SJCRH30 (cell line): ENCODE measurements around the gene CDH2. TPM values are rescaled to one million over a fixed set of nuclear protein-coding genes. Genes with fewer than 3 reads are reported as not detected.

Experiments used
- DNase-seq, 2 experiments: peaks; one replicate each; pipeline ENCODE4 v3.0.0-alpha.2; 2015 to 2020
- H3K27ac ChIP-seq: fragments of 250-450 bp; sonication (Bioruptor Pico); 2 replicates; pipeline ENCODE4 v1.5.1; 2020; ENCODE audit warnings: mild to moderate bottlenecking, moderate library complexity
- H3K27me3 ChIP-seq: fragments of 250-450 bp; sonication (Bioruptor Pico); 2 replicates; pipeline ENCODE4 v1.5.1; 2020; ENCODE audit warnings: mild to moderate bottlenecking, moderate library complexity
- H3K36me3 ChIP-seq: fragments of 250-450 bp; sonication (Bioruptor Pico); 2 replicates; pipeline ENCODE4 v1.5.1; 2020; ENCODE audit warnings: mild to moderate bottlenecking, moderate library complexity
- H3K4me1 ChIP-seq: fragments of 250-450 bp; sonication (Bioruptor Pico); 2 replicates; pipeline ENCODE4 v1.5.1; 2020; ENCODE audit warnings: mild to moderate bottlenecking, moderate library complexity
- H3K4me3 ChIP-seq: fragments of 250-450 bp; sonication (Bioruptor Pico); 2 replicates; pipeline ENCODE4 v1.5.1; 2020; ENCODE audit warnings: mild to moderate bottlenecking, moderate library complexity
- H3K9me3 ChIP-seq: fragments of 250-450 bp; sonication (Bioruptor Pico); replicated peaks from 2 replicates; pipeline ENCODE4 v1.5.1; 2020; ENCODE audit warnings: mild to moderate bottlenecking, moderate library complexity
- total RNA-seq: library from RNA; depleted of rRNA; stranded (reverse); fragments of >200 nt; shearing (Covaris generic); gene quantifications from 2 replicates; pipeline ENCODE4 v1.2.3, GENCODE V29; 2014; rRNA removed

CDH2 gene
- 10.4 and 10.7 TPM in 2 replicates for total RNA-seq

DNA sequence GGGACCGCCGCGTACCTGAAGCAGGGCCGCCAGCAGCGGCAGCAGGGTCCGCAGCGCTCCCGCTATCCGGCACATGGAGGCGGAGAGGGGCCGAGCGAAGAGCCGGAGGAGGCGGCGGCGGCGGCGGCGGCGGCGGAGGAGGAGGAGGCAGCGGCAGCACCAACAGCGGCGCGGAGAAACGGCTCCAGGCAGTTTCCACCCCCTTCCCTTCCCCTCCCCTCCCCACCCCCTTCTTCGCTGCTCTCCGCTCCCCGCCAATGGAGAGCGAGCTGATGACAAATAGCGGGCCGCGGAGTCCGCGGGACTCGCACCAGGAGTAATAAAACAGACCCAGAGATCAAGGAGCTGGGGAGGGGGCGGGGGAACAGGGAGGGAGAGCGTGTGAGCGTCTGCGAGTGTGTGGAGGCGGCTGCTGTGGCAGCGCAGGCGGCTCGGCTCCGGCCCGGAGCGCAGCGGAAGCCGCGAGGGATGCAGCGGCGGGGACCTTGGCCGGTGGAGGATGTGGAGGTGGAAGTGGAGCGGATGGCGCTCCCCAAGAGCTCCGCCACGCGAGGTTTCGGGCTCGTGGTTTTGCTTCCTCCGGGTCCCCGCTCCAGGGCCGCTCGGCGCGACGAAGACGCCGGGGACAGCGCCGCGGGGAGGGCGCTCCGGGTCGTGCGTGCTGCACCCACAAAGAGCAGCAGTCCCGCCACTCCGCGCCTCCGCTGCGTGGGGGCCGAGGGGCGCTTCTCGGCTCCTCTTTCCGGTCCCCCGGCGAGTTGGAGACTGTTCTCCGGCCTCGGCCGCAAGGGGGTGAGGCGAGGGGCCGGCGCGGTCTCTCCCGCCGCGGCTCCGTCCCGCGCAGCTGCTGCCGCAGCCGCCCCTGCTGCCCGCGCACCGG is at the start of gene CDH2:
Gene CDH2 (minus strand): TSS at position 183 of the 880 bp plus-strand sequence. CDS start 108 bp downstream, at position 75.
- peak; percentile 49 to 55 for DNase-seq
- peak within 1 kb of the TSS; percentile 73 for H3K4me3 ChIP-seq
- H3K27me3 ChIP-seq: no peaks in the 10 kb centered on the region
- H3K27ac ChIP-seq: peak within 1 kb of the TSS; percentile 53
- no peaks in the 10 kb centered on the region for H3K4me1 ChIP-seq
- H3K36me3 ChIP-seq: no peaks in the 10 kb centered on the region
- no peaks in the 10 kb centered on the region for H3K9me3 ChIP-seq

DNA sequence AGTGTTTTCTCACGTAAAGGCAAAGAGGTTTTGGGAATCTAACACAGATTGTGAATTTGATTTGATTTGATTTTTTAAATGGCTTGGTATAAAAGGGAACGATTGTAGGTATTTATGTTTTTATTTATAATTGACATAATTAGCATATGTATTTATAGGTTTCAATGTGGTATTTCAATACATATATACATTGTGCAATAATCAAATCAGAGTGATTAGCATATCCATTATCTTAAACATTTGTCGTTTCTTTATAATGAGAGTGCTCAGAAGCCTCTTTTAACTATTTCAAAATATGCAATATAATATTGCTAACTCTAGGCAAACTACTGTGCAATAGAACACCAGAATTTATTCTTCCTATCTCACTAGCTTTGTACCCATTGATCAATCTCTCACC is 35.1 kb upstream of the CDH2 start:
- no peaks in the 10 kb centered on the region for H3K27me3 ChIP-seq
- H3K9me3 ChIP-seq: no peaks in the 10 kb centered on the region
- H3K36me3 ChIP-seq: no peaks in the 10 kb centered on the region
- H3K4me1 ChIP-seq: no peaks in the 10 kb centered on the region
- H3K4me3 ChIP-seq: no peak overlapping the region
- H3K27ac ChIP-seq: no peak overlapping the region
- no peak for DNase-seq

DNA sequence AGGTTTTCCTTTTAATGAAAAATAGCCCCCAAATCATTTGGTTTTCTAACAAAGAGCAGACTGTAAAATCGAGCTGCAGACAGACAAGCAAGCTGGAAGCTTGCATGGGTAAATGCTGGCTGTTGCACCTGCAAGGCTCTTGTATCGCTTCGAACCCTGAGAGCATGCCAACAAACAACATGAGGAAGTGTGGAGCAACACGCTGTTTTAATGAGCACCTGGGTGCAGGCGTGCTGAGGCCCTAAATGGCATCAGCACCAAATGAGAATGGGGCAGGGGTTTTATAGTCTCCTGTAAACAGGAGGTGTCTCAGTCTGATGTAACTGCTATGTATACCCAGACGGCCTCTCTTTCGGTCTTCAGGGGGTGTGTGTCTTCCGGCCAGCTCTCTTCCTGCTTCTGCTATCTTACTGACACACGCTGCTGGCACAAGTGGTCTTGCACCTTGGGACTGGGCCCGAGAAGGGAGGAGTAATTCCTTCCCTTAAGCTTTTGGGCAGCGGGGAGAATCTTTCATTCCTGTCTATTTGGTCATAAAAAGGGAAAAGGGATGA is 31.9 kb upstream of the CDH2 start:
- DNase-seq: no peak
- H3K27me3 ChIP-seq: no peaks in the 10 kb centered on the region
- no peak overlapping the region for H3K27ac ChIP-seq
- H3K4me1 ChIP-seq: no peaks in the 10 kb centered on the region
- no peak overlapping the region for H3K4me3 ChIP-seq
- H3K9me3 ChIP-seq: no peaks in the 10 kb centered on the region
- no peaks in the 10 kb centered on the region for H3K36me3 ChIP-seq

DNA sequence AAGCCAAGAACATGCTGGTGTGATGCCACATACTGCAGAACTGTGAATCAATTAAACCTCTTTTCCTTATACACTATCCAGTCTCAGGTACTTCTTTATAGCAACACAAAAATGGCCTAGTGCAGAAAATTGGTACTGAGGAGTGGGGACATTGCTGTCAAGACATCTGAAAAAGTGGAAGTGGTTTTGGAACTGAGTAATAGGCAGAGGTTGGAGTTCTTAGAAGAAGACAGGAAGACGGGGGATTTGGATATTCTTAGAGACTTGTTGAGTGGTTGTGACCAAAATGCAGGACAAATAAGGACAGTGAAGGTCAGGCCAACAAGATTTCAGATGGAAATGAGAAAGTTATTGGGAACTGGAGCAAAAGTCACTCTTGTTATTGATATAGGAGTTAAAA is 31.3 kb upstream of the CDH2 start:
- Histone ChIP-seq H3K27ac (no peak overlapping the region), H3K27me3 (no peaks in the 10 kb centered on the region), H3K4me1 (no peaks in the 10 kb centered on the region), H3K36me3 (no peaks in the 10 kb centered on the region), H3K4me3 (no peak overlapping the region), H3K9me3 (no peaks in the 10 kb centered on the region)
- DNase-seq: no peak

DNA sequence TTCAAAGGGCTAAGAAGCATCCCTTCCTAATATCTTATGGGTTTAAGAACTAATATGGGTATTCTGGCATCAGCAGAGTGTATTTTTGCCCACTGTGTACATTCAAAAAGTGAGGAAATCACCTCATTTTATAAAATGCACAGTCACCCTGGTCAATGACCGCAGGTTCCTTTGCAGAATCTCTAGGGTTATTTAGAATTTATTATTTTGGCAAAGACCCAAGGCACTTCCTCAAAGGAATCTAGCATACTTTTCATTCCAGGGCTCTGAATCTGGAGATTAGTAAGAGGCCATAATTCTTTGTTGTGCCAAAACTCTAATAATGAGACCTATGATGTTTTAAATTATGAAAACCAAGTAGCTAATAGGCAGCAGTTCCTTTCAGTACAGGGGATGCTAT is 27.2 kb upstream of the CDH2 start:
- no peaks in the 10 kb centered on the region for H3K9me3 ChIP-seq
- no peaks in the 10 kb centered on the region for H3K27me3 ChIP-seq
- H3K4me3 ChIP-seq: no peak overlapping the region
- H3K36me3 ChIP-seq: no peaks in the 10 kb centered on the region
- no peak for DNase-seq
- H3K27ac ChIP-seq: no peak overlapping the region
- H3K4me1 ChIP-seq: no peaks in the 10 kb centered on the region

DNA sequence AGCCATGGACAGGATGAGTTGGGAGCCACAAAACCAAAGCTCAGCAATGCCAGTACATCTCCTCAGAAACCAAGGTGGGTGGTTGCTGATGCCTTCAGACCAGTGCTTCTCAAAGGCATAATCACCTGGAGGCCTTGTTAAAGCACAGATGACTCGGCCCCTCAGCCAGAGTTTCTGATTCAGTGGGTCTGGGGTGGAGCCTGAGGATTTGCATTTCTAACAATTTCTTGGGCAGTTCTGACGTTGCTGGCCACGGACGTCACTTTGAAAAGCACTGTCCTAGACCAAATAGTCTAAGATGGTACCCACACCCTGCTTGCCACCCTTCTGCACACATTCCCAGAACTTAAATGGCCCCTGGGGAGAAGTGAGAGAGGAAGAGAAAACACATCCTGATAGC is 24.1 kb upstream of the CDH2 start:
- no peaks in the 10 kb centered on the region for H3K4me1 ChIP-seq
- H3K9me3 ChIP-seq: no peaks in the 10 kb centered on the region
- H3K27ac ChIP-seq: no peak overlapping the region
- H3K4me3 ChIP-seq: no peak overlapping the region
- H3K36me3 ChIP-seq: no peaks in the 10 kb centered on the region
- DNase-seq: no peak
- no peaks in the 10 kb centered on the region for H3K27me3 ChIP-seq

DNA sequence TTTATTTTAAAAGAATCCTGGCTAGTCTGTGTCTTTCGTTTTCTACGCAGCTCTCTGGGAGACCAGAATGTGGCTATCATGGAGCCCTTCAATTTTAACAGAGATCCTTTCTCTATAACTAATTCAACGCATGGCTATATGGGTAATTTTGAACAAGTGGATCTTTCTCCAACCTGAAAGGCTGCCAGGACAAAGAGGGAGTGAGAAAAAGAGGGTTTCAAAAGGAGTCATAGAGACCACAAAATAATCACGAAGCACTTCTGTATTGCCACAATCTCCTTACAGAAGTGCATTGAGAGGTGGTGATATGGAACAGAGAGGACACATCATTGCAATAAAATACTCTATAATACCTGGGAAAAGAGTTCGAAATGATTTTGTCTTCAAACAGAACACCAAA is 21.7 kb upstream of the CDH2 start:
- Histone ChIP-seq H3K27ac (no peak overlapping the region), H3K9me3 (no peaks in the 10 kb centered on the region), H3K4me1 (no peaks in the 10 kb centered on the region), H3K27me3 (no peaks in the 10 kb centered on the region), H3K36me3 (no peaks in the 10 kb centered on the region), H3K4me3 (no peak overlapping the region)
- no peak for DNase-seq

DNA sequence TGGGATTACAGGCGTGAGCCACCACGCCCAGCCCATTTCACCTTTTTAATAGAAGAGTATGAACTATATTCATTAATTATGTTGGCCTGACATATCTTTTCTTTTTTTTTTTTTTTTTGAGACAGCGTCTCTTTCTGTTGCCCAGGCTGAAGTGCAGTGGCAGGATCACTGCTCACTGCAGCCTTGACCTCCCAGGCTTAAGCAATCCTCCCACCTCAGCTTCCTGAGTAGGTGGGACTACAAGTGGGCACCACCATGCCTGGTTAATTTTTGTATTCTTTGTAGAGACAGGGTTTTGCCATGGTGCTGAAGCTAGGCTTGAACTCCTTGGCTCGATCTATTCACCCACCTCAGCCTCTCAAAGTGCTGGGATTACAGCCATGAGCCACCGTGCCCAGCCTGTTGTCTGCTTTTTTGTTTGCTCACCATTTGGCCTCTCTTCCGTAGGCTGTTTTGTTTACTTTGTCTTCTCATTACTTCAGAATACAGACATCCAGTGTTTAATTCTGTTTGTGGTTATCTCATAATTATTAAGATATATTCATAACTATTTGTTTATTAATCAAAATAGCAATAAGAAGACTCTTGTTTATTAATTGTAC is 16.3 kb upstream of the CDH2 start:
- H3K27me3 ChIP-seq: no peaks in the 10 kb centered on the region
- H3K27ac ChIP-seq: no peak overlapping the region
- H3K9me3 ChIP-seq: no peaks in the 10 kb centered on the region
- H3K4me1 ChIP-seq: no peaks in the 10 kb centered on the region
- no peaks in the 10 kb centered on the region for H3K36me3 ChIP-seq
- no peak overlapping the region for H3K4me3 ChIP-seq
- DNase-seq: no peak

DNA sequence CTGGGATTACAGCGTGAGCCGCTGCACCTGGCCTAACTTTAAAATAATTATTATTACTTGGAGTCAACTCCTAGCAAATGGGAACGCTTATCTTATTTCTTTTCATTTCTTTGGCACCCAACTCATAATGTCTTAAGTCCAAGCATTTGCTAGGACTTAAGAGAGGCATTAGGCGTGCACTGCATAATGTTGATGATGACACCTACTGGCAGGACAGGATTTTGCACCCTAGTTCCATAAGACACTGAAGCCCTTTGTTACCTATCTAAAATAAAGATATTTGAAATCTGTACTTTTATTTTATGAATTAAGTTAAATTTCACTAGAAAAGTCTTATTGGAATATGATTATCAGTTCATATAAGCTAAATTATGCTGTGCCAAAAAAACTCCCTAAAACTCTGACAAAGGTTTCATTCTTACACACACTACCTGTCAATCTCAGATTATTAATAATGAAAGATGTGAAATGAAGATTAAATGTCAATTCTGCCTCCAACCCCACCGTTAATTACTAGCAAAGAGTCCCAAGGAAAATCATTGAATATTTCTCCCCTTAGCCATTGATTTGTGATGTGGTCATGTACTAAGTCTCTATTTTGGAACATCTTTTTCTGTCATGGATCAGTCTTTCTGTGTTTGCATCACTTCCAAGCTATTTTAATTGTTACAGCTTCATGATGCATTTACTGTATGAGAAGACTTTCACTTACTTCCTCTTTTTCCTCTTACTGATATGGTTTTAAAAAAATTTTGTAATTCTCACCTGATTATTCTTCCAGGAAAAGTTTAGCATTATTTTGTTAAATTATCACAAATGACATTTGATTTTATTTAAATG is 12.7 kb upstream of the CDH2 start:
- Histone ChIP-seq H3K4me1 (no peaks in the 10 kb centered on the region), H3K27me3 (no peaks in the 10 kb centered on the region), H3K4me3 (no peak overlapping the region), H3K36me3 (no peaks in the 10 kb centered on the region), H3K27ac (no peak overlapping the region), H3K9me3 (no peaks in the 10 kb centered on the region)
- peak; percentile 16 to 53 for DNase-seq

DNA sequence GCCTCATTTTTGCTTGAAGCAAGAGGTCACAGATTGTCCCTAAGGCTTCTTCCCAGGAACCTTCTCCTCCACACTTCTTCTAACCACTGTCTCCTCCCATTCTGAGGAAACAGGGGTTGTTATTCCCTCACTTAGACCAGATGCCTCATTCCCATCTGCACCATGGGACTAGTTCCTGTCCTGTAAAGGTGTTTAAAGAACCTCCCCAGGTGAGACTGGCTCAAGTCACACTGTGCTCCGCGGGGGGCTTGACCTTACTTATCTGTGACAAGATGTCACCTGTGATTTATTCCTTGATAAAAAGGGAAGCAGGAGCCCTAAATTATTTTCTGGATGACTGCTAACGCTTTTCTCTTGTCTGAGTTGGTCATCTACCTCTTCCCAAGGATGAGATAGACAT is 8.2 kb upstream of the CDH2 start:
- Histone ChIP-seq H3K27ac (no peak overlapping the region), H3K4me1 (no peaks in the 10 kb centered on the region), H3K4me3 (no peak overlapping the region), H3K36me3 (no peaks in the 10 kb centered on the region), H3K9me3 (no peaks in the 10 kb centered on the region), H3K27me3 (no peaks in the 10 kb centered on the region)
- DNase-seq: no peak

DNA sequence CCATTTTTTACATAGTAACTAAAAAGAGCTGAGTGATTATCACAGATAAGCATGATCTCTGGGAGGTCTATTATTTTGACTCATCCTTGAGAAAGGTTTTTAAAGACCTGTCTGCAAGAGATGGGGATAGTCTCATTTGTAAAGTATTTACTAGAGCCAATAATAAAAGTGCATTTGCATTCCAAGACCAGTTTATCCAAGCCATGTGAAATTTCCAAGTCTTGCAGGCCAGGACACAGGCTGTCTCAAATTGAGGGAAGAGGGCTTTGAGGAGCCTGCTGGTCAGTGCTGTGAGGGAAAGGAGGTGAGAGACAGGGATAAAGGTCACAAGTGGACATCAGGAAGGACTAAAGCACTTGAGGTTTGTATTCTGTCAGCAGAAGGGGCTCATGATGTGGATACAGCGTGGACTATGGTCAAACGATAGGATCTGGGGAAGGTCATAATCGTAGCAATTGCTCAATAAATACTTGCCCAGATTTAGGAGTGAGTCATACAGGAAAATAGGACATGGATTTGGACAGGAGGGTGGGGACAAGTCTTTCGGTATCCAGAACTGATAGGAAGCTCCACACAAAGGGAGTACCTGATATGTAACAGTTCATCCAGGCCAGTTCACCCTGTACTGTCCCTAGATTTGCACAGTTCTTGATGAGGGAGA is 6.6 kb upstream of the CDH2 start:
- no peaks in the 10 kb centered on the region for H3K4me1 ChIP-seq
- H3K36me3 ChIP-seq: no peaks in the 10 kb centered on the region
- H3K27ac ChIP-seq: no peak overlapping the region
- H3K9me3 ChIP-seq: no peaks in the 10 kb centered on the region
- no peak for DNase-seq
- H3K4me3 ChIP-seq: no peak overlapping the region
- H3K27me3 ChIP-seq: no peaks in the 10 kb centered on the region

DNA sequence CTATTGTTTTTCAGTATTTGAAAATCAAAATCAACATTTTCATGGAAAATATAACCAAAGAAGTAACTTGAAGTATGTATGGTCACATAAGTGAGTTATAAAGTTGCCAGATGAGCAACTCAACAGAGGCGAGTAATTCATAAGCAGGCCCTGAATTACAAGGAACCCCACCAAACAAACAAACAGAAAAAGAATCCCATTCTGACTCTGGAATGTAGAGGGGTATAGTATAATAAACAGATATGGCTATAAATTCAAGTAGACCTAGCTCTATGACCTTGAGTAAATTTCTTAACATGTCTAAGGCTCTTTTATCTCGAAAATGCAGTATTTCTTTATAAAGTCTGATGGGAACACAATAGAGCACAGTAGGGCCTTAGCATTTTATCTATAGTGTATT is 4.7 kb upstream of the CDH2 start:
- Histone ChIP-seq H3K27me3 (no peaks in the 10 kb centered on the region), H3K36me3 (no peaks in the 10 kb centered on the region), H3K9me3 (no peaks in the 10 kb centered on the region), H3K4me1 (no peaks in the 10 kb centered on the region), H3K4me3 (no peak overlapping the region), H3K27ac (no peak overlapping the region)
- DNase-seq: no peak

DNA sequence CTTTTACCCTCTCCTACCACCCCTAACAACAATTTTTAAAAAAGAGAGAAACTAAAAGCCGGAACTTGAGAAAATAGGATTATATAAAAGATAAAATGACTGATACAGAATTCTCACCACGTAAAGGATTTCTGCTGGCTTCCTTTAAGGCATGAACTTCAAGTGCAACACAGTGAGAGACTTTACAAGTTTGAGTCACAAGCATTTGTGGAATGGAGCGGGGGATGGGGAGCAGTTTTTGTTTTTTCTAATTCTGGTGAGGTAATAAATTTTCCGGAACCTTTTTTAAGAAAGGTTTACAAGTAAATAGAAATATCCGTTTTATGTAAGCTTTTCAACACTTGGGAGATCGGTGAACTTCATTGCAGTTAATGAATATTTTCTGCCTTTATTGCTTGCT is 1.8 kb upstream of the CDH2 start:
- Histone ChIP-seq H3K27ac (no peak overlapping the region), H3K4me3 (no peak overlapping the region), H3K36me3 (no peaks in the 10 kb centered on the region), H3K4me1 (no peaks in the 10 kb centered on the region), H3K9me3 (no peaks in the 10 kb centered on the region), H3K27me3 (no peaks in the 10 kb centered on the region)
- no peak for DNase-seq

DNA sequence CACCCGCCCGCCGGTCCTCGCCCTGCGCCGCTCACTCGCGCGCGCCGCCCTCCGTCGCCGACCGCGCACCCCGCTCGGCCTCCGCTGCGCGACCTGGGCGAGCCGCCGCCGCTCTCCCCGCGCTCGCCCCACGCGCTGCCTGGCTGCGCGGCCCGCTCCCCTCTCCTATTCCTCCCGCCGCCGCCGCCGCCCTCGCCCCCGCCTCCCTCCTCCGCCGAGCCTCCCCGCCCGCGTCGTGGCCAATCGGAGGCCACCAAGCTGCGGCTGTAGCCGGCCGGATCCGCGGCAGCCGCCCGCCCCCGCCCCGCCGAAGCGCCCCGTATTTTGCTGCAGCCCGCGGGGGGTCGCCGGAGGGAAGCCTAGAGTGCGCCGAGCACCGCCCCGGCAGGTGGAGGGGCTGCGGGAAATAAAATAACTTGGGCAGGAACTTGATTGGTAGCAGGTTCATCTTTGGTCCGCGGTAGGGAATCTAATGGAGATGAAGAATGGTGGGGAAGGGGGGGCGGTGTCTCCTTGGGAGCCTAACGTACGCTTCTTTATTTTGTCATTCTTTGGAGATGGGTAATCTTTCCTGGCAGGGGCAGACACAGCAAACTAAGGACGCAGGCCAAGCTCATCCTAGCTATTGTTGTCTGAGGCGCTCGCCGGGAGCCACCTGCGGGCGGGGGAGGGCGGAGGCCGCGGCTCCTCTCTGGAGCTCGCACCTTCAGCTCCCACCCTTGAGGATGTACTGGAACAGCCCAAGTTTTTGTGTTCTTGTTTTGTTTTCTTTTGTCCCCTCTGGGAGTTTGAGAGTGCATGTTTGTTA is 1.1 kb upstream of the CDH2 start:
- peak overlapping the region; percentile 73 for H3K4me3 ChIP-seq
- H3K9me3 ChIP-seq: no peaks in the 10 kb centered on the region
- H3K27ac ChIP-seq: no peak overlapping the region
- H3K27me3 ChIP-seq: no peaks in the 10 kb centered on the region
- peak; percentile 24 to 42 for DNase-seq
- no peaks in the 10 kb centered on the region for H3K36me3 ChIP-seq
- no peaks in the 10 kb centered on the region for H3K4me1 ChIP-seq
